ENCODE measurements around the gene IGF2BP2.
"Not testable (repeated sequence)": the region's sequence is repeated elsewhere in the genome, so short reads cannot be mapped to it uniquely, and the experiment has no call there.

IGF2BP2 gene

GRCh38 chr3:185711255-185711870, 113.5 kb downstream of the IGF2BP2 start:
- peak; percentile 61 for DNase-seq (ENCODE audit: low read depth)

GRCh38 chr3:185709251-185709955, 115.4 kb downstream of the IGF2BP2 start:
- DNase-seq (ENCODE audit: low read depth) = no peak

DNA sequence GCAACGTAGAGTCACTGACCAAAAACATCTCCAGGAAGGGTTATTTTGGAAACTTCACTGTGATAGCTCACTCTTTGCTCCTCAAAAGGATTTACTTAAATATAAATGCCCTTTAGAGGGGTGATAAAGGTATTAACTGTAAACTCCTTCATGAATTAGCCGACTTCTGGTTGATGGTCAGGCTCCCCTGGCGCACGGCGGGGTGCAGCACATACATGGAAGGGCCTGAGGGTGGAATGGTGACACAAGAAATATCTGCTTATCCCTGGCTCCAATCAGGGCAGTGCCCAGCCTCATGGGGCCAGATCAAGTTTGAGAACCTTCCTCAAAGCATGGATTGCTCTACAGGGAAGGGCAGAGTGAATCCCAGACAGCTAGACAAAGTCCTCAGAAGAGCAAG, 116.5 kb downstream of the IGF2BP2 start:
- DNase-seq (ENCODE audit: low read depth) = no peak

GRCh38 chr3:185705498-185705897, 119.3 kb downstream of the IGF2BP2 start:
- DNase-seq (ENCODE audit: low read depth) = no peak

GRCh38 chr3:185702262-185703225, 122.3 kb downstream of the IGF2BP2 start:
- no peak for DNase-seq (ENCODE audit: low read depth)

DNA sequence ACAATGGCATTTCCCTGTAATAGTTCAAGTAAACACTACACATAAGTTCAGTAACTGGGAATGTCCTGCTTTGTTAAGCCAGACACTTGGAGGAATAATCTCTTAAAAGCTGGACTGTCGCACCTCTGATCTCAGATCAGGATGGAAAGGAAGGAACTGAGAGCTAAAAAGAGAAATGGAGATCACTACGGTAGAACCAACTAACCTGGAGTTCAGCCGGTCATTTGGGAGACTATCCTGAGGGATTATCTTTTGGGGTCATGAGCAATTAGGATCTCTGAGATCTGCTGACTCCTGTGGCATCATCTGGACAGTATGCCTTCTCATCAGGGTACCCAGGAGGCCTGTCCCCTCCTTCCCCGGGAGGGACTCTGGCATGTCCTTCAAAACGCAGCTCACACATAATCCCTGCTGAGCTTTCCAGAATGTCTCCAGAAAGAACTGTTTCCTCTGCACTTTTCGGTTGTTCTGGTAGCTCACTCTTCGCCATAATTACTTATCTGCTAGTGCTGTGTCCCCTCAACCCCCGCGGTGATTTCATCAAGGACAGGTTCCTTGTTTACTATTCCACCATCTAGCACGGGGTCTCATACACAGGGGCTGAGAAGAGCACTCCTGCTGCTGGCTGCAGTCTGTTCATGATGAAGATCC, 123.1 kb downstream of the IGF2BP2 start:
- DNase-seq (ENCODE audit: low read depth) = no peak

- DNase-seq (ENCODE audit: low read depth) = no peak
Observed at GRCh38 chr3:185699927-185700326, 124.9 kb downstream of the IGF2BP2 start.

GRCh38 chr3:185697228-185697627, 127.6 kb downstream of the IGF2BP2 start:
- not testable (repeated sequence) for DNase-seq (ENCODE audit: low read depth)

DNA sequence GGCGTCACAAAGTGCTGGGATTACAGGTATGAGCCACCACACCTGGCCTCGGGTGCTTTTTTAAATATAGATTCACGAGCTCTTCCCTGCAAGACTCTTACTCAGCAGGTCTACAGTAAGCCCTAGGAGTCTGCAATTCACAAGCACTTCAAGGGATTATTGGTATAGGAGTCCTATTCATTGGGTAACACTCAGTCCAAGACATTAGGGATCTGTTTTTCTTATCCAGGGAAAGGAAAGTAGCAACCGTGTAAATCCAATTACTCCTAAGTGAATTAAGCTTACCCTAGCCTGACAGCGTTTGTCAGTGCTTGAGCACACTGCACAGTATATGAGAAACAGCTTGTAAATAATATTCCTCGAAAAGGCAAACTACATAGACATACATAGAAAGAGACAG, 128.8 kb downstream of the IGF2BP2 start:
- no peak for DNase-seq (ENCODE audit: low read depth)

- peak; percentile 67 for DNase-seq (ENCODE audit: low read depth)
Observed at GRCh38 chr3:185693985-185694653, 130.7 kb downstream of the IGF2BP2 start.

- DNase-seq (ENCODE audit: low read depth) = no peak
Observed at GRCh38 chr3:185691622-185692021, 133.2 kb downstream of the IGF2BP2 start.

DNA sequence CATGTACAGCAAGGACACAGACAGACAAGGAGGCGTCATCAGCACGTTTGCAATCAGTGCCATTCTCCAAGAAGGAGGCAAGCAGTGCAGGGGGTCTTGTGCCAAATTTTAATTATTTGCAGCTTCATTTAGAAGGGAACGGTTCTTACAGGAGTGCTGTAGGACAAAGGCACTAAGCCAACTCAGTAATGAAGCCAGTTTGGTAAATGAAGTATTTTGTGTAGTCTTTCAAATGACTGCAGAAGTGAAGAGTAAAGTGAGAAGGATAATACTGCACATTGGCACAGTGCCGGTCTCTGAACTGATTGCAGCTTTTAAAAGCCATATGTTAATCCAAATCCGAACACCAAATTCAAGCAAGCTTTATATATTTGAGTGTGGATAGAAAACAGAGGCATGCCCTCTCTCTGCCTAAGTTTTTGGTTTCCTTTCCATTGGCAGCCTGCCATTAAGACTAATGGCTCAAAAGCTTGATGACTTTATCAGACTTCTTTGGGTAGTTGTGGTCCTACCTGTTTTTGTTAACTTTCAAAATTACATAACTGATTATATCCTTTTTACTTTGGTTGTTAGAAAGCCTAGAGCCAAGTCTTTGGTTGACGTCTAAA, 137.5 kb downstream of the IGF2BP2 start:
- DNase-seq (ENCODE audit: low read depth) = no peak

- DNase-seq (ENCODE audit: low read depth) = no peak
Observed at GRCh38 chr3:185685231-185686035, 139.4 kb downstream of the IGF2BP2 start.

DNA sequence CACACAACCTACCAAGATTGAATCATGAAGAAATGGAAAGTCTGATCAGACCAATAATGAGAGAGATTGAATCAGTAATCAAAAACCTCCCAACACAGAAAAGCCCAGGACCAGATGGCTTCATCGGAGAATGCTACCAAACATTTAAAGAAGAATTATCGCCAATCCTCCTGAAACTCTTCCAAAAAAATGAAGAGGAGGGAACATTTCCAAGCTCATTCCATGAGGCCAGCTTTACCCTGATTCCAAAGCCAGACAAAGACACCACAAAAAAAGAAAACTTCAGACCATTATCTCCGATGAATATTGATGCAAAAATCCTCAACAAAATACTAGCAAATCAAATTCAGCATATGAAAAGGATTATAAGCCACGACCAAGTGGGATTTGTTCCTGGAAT, 144.6 kb downstream of the IGF2BP2 start:
- no peak for DNase-seq (ENCODE audit: low read depth)

DNA sequence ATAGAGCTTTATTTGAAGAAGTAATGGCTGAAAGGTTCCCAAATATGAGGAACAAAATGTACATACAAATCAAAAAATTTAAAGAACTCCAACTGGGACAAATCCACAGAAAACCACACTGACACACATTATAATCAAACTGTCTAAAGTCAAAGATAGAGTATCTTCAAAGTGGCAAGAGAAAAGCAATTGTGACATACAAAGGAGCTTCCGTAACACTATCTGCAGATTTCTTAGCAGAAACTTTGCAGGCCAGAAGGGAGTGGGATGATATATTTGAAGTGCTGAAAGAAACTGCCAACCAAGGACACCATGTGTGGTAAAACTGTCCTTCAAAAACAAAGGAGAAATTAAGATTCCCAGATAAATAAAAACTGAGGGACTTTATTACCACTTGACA, 146.8 kb downstream of the IGF2BP2 start:
- peak; percentile 21 for DNase-seq (ENCODE audit: low read depth)

GRCh38 chr3:185677146-185677829, 147.6 kb downstream of the IGF2BP2 start:
- DNase-seq (ENCODE audit: low read depth) = peak; percentile 75

DNA sequence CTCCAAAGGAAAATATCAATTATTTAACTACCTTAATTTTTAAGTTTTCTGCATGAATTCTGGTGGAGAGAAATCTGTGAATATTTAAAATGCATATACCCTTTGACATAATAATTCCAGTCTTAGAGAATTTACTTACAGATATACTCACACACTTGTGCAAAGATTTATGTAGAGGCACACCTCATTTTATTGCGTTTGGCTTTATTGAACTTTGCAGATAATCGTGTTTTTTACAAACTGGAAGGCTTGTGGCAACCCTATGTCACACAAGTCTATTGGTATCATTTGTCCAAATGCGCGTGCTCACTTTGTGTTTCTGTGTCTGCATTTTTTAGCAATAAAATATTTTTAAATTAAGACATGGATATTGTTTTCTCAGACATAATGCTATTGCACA, 157.3 kb downstream of the IGF2BP2 start:
- no peak for DNase-seq (ENCODE audit: low read depth)

GRCh38 chr3:185663929-185664328, 160.9 kb downstream of the IGF2BP2 start:
- no peak for DNase-seq (ENCODE audit: low read depth)

DNA sequence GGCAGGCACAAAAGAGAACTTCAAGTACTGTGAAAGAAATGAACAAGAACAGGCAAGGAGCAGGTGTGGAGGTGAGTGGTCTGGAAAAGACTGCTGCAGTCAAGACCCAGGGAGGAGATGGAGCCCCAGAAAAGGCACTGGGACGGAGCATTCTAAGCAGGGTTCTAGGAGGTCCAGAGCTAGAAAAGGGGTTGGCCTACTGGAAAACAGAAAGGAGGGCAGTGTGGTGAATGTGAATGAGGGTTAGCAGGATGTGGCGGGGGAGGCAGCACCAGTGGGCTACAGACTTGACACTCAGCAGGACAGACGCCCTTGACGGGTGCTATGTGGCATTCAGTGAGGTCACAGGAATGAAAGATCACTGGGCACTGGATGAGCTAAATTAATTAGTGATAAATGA, 163.1 kb downstream of the IGF2BP2 start:
- DNase-seq (ENCODE audit: low read depth) = no peak

DNA sequence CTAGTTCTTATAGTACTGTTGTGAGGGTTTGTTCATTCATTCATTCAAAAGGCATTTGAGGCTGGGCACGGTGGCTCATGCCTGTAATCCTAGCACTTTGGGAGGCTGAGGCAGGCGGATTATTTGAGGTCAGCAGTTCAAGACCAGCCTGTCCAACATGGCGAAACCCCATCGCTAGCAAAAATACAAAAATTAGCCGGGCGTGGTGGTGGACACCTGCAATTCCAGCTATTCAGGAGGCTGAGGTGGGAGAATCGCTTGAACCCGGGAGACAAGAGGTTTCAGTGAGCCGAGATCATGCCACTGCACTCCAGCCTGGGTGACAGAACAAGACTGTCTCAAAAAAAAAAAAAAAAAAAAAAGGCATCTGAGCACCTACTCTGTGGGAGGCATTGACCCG, 163.5 kb downstream of the IGF2BP2 start:
- DNase-seq (ENCODE audit: low read depth) = not testable (repeated sequence)

All from amniotic epithelial cell (primary cell).